IPS DF 6.9 (cell line): ENCODE results near the gene PYGL.
"Not testable (repeated sequence)": the region's sequence is repeated elsewhere in the genome, so short reads cannot be mapped to it uniquely, and the experiment has no call there.

Experiments used
- DNase-seq: peaks from one replicate; pipeline ENCODE4 v3.0.0-alpha.2; 2013; ENCODE audit warnings: low read depth, low spot score
- H3K27ac ChIP-seq: one replicate; pipeline ENCODE4 v1.5.1; 2013; ENCODE audit warnings: low read length, control low read depth
- H3K27me3 ChIP-seq: 2 replicates; pipeline ENCODE4 v1.6.1; 2013; ENCODE audit warnings: mild to moderate bottlenecking, low read length; ENCODE audit not compliant: control insufficient read depth, insufficient read depth
- H3K36me3 ChIP-seq: 2 replicates; pipeline ENCODE4 v1.6.1; 2013; ENCODE audit warnings: low read length; ENCODE audit not compliant: control insufficient read depth, insufficient read depth
- H3K4me1 ChIP-seq: 2 replicates; pipeline ENCODE4 v1.6.1; 2013; ENCODE audit warnings: low read length; ENCODE audit not compliant: control insufficient read depth, insufficient read depth
- H3K4me3 ChIP-seq: 2 replicates; pipeline ENCODE4 v1.5.1; 2013; ENCODE audit warnings: mild to moderate bottlenecking, low read length
- H3K9me3 ChIP-seq: 2 replicates; pipeline ENCODE4 v1.6.1; 2013; ENCODE audit warnings: low read length, inconsistent platforms; ENCODE audit not compliant: control insufficient read depth, insufficient read depth
- WGBS: extraction: QIAGEN DNeasy Blood & Tissue Kit; methylation state at CpG from one replicate; pipeline ENCODE4 v1.1.7; 2013; ENCODE audit warnings: mixed read lengths, missing lambda C conversion rate; ENCODE audit not compliant: insufficient read length, insufficient coverage; 5-methylcytosine and 5-hydroxymethylcytosine counted together

PYGL gene

DNA sequence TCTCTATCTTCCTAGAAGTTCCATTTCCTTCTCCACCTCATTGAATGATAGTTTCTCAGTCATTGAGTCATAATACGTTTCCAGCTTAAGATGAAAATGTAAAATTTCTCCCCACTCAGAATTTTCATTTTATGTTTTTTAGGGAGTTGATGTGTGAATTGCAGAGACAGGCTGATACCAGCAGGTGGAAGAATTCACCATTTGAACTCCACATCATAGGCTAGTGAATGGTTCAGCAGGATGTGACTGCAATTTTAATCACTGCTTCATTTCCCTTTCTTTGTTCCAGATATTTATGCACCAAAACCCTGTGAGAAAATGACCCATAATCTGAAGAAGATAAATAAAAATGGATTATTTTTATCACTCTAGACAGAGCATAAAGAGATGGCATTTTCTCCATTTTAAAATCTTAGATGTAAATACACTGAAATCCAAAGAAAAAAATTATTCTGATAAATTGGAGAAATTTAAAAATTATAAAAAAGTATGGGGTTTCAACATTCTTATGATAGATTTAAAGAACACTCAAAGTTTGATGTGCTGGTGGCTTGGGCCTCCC is 10.6 kb upstream of the PYGL start:
- peaks cover 2% of the 10 kb centered on the region; the same call in 1 of the 2 replicates for H3K4me1 ChIP-seq
- no peak for DNase-seq
- no peaks in the 10 kb centered on the region for H3K9me3 ChIP-seq
- no CpG with 5 or more reads among the region's 1 CpG for WGBS
- H3K27me3 ChIP-seq: no peaks in the 10 kb centered on the region
- no peak overlapping the region for H3K27ac ChIP-seq
- no peaks in the 10 kb centered on the region for H3K36me3 ChIP-seq
- no peak overlapping the region for H3K4me3 ChIP-seq

DNA sequence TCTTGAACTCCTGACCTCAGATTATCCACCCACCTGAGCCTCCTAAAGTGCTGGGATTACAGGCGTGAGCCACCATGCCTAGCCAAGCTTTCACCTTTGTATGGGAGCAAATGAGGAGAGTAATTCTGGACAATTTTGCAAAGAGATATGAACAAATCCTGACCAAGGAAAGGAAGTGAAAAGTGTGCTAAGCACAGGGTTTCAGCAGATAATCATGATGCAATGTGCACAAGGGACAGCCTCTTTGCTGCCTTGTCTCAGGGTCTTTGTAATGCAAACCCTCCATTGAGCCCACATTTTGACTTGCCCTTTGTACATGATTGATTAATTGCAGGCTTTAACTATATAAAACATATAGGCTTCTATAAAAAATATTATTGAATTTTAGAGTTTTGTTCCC is 9.2 kb upstream of the PYGL start:
- H3K9me3 ChIP-seq: no peaks in the 10 kb centered on the region
- H3K4me3 ChIP-seq: no peak overlapping the region
- peaks cover 2% of the 10 kb centered on the region; the same call in 1 of the 2 replicates for H3K4me1 ChIP-seq
- H3K36me3 ChIP-seq: no peaks in the 10 kb centered on the region
- no CpG with 5 or more reads among the region's 1 CpG for WGBS
- no peak for DNase-seq
- no peak overlapping the region for H3K27ac ChIP-seq
- H3K27me3 ChIP-seq: no peaks in the 10 kb centered on the region

DNA sequence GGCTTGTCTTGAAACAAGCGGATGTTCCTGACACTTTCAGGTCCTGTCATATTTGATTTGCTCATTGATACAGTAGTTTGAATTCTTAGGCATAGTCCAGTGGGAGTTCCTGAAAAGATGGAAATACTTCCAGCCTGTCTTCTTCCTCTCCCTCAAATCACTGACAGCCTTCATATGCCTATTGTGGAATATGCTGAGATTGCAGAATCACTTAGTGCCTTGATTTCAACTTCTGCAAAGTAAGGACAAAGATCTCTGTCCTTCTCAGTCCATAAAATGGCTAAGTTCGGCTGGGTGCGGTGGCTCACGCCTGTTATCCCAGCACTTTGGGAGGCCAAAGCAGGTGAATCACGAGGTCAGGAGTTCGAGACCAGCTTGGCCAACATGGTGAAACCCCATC is 6.7 kb upstream of the PYGL start:
- Histone ChIP-seq H3K9me3 (no peaks in the 10 kb centered on the region), H3K27me3 (no peaks in the 10 kb centered on the region), H3K36me3 (no peaks in the 10 kb centered on the region), H3K4me1 (peaks cover 2% of the 10 kb centered on the region; the same call in 1 of the 2 replicates), H3K4me3 (no peak overlapping the region), H3K27ac (no peak overlapping the region)
- no CpG with 5 or more reads among the region's 6 CpGs for WGBS
- no peak for DNase-seq

DNA sequence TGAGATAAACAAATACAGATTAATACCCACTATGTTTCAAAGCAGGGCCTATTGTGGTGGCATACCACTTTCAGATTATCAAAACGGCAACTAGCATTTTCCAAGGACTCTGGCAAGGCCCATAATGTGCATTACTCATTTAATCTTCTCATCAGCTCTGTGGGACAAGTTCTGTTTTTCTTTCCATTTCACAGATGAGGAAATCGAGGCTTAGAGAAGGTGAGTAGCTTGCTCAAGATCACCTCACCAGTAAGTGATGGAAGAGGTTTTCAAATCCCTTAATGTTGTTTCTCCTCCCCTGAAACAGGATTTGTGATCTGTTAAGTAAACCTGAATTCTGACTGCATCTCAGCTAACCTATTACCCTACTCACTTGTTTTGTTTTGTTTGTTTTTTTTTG is 3.9 kb upstream of the PYGL start:
- no peak for DNase-seq
- no peaks in the 10 kb centered on the region for H3K27me3 ChIP-seq
- H3K4me1 ChIP-seq: no peaks in the 10 kb centered on the region
- no peak overlapping the region for H3K27ac ChIP-seq
- no peaks in the 10 kb centered on the region for H3K9me3 ChIP-seq
- no peaks in the 10 kb centered on the region for H3K36me3 ChIP-seq
- no CpG with 5 or more reads among the region's 2 CpGs for WGBS
- H3K4me3 ChIP-seq: no peak overlapping the region

DNA sequence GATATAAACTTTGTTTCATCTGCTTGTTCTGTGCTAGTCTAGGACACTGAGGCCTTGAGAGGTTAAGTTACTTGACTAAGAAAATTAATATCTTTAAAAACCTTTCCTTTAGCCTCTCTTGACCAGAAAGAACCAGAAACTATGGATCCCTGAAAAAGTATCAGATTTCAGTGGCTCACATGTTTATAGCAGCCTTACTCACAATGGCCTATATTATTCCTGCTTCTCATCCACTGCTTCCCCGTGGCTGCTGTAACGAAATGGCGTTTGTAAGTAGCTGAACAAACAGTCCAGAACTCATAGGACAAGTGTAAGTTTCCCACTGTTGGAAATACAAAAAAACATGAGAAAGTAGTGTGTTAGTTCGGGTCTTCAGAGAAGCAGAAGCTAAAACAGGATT is 3.2 kb upstream of the PYGL start:
- H3K36me3 ChIP-seq: no peaks in the 10 kb centered on the region
- no peaks in the 10 kb centered on the region for H3K9me3 ChIP-seq
- no peaks in the 10 kb centered on the region for H3K27me3 ChIP-seq
- no peak for DNase-seq
- no CpG with 5 or more reads among the region's 4 CpGs for WGBS
- no peak overlapping the region for H3K27ac ChIP-seq
- H3K4me3 ChIP-seq: no peak overlapping the region
- H3K4me1 ChIP-seq: no peaks in the 10 kb centered on the region

DNA sequence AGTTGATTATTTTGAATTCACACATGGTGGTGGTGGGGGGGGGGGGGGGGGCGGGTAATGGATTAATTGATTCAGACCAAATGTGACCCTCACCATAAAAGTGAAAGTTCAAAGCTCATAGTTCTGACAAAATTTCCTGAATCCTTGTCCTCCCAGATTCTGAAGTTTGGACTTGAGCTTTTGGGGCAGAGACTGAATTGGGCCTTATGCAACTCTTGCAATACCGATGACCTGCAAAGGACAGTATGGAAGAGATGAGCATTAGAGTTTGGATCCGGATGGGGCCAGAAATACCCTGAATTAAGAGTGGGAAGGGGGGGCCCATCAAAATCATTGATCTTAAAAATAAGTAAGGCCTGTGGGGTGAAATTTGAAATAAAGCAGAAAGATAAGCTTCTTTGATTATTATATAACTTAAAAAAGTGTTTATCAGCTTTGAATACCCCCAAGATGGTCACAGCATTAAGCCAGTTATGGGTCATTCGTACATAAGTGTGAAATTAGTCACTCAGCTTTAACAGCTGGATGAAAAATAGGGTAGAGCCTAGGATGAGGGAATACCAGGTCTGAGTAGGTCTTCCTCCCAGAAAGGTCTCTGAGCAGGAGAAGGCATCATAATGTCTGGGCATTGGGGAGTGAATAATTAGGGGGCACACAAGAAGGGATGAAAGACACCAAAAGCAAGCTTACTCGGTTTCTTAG is 2.1 kb upstream of the PYGL start:
- no peaks in the 10 kb centered on the region for H3K27me3 ChIP-seq
- no peaks in the 10 kb centered on the region for H3K36me3 ChIP-seq
- no CpG with 5 or more reads among the region's 5 CpGs for WGBS
- no peak overlapping the region for H3K4me3 ChIP-seq
- DNase-seq: no peak
- H3K9me3 ChIP-seq: no peaks in the 10 kb centered on the region
- no peak overlapping the region for H3K27ac ChIP-seq
- H3K4me1 ChIP-seq: no peaks in the 10 kb centered on the region

DNA sequence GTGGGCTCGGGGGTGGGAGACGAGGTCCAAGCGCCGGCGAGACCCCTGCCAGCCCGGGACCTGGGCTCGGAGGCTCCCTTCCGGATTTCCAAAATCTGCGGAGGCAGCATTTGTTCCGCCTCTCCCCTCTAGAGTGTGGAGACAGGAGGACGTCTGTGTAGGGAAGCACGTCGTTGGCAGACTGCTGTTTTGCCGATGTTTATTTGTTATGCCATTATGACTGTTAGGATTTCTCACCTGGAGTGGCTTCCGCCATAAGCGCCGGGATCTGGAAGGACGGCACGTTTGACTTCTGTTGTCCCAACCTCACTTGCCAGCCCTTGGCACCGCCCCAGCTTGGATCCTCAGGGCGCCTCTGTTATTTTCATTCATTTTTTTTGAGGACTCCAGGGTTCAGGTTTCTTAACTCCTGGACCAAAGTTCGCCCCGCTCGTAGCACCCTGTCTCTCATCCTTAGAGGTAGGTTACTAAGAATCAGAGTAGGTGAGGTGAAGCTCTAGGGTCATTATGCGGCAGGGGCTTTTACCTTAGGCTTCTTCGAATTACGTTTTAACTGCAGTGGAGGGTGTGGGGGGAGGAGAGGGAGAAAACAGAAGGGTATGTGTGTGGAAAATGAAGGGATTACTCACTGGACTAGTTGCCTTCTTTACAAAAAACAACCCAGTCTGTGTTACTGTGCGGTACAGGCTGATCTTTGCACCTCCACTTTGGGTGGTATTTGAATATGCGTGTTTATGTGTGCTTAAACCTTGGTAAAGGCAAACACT is 547 bp upstream of the PYGL start:
- H3K27ac ChIP-seq: no peak overlapping the region
- WGBS: no CpG with 5 or more reads among the region's 29 CpGs

DNA sequence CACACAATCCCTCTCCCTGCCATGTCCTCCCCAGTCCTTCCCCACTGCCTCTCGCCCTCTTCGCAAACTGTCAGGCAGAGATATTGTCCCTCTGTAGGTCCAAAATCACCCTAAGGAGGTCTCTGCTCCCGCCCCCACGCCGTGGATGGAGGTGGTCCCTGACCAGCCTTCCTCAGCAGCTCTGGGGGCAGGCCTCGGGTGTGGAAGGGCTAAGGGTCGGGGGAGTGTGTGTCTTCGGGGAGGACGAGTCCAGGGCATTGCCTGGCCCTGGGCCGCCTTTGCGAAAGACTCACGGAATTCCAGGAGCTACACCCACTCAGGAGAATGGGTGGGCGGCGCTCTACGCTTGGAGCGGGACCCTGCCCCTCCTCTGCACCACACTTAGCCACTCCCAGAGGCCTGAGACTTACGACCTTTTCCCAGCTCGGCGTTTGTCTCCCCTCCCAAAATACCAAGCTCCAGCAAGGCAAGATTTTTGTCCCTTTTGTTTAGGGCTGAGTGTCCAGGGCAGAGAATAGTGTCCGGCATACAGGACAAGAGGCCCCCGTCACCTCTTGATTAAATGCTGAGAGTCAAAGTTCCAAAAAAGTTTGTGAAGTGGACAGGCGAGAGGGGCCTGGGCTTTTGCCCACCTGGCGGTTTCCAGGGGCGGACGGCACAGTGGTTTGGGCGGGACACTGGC is 881 bp downstream of the PYGL start:
- DNase-seq: no peak
- no CpG with 5 or more reads among the region's 26 CpGs for WGBS

More for the DNA sequence above, 547 bp upstream of the PYGL start:
- no peak for DNase-seq
- peak overlapping the region; percentile 47; the same call in 1 of the 2 replicates for H3K4me3 ChIP-seq
- no peaks in the 10 kb centered on the region for H3K27me3 ChIP-seq
- no peaks in the 10 kb centered on the region for H3K4me1 ChIP-seq
- H3K36me3 ChIP-seq: no peaks in the 10 kb centered on the region
- no peaks in the 10 kb centered on the region for H3K9me3 ChIP-seq

DNA sequence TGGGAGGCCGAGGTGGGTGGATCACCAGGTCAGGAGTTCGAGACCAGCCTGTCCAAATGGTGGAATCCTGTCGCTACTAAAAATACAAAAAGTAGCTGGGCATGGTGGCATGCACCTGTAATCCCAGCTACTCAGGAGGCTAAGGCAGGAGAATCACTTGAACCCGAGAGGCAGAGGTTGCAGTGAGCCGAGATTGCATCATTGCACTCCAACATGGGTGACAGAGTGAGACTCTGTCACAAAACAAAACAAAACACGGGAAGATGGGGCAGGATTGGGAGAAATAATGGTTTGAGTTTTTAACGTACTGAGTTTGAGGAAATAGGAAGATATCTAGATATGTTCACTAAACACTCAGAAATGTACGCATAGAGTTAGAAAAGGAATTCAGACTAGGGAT is 2.6 kb downstream of the PYGL start:
- H3K4me3 ChIP-seq, DNase-seq, H3K27me3 ChIP-seq, H3K36me3 ChIP-seq, H3K4me1 ChIP-seq, H3K9me3 ChIP-seq, H3K27ac ChIP-seq: not testable (repeated sequence)
- WGBS: 100% methylated on average over 2 of the region's 8 CpGs

More for the DNA sequence above, 881 bp downstream of the PYGL start:
- H3K27me3 ChIP-seq: no peaks in the 10 kb centered on the region
- H3K4me1 ChIP-seq: no peaks in the 10 kb centered on the region
- no peaks in the 10 kb centered on the region for H3K36me3 ChIP-seq
- H3K9me3 ChIP-seq: no peaks in the 10 kb centered on the region
- H3K4me3 ChIP-seq: peak overlapping the region; percentile 47; the same call in 1 of the 2 replicates
- no peak overlapping the region for H3K27ac ChIP-seq

DNA sequence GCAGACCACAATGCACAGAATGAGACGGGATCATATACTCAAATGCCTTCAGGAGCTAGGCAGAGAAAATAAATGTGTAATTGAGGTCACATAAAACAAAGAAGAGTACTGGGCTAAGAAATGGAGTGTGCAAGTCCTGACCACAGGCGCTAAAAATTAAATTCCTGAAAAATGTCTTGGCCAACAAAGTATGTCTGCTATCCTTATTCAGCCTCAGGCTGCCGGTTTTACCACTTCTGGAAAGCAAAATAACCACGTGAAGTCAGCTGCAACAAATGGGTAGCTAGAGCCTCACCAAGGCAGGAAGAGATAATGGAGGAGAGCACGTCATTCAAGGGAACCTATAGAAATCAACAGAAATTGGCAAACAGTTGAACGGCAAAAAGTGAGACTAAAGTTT is 3.1 kb downstream of the PYGL start:
- Histone ChIP-seq H3K9me3 (no peaks in the 10 kb centered on the region), H3K36me3 (no peaks in the 10 kb centered on the region), H3K4me3 (no peak overlapping the region), H3K27ac (no peak overlapping the region), H3K4me1 (no peaks in the 10 kb centered on the region), H3K27me3 (no peaks in the 10 kb centered on the region)
- no CpG with 5 or more reads among the region's 6 CpGs for WGBS
- DNase-seq: no peak
